GM23248 (cell line): Measurements from ENCODE around the gene TSPAN4. TPM values are rescaled to one million over a fixed set of nuclear protein-coding genes. Genes with fewer than 3 reads are reported as not detected.

Experiments used
- DNase-seq: peaks from one replicate; pipeline ENCODE4 v3.0.0-alpha.2; 2015
- H2AFZ ChIP-seq: fragments of 200-600 bp; sonication (generic); 2 replicates; pipeline ENCODE4 v1.6.1; 2016; ENCODE audit warnings: antibody characterized with exemption
- H3F3A ChIP-seq: fragments of 200-600 bp; sonication (generic); 2 replicates; pipeline ENCODE4 v1.6.1; 2016; ENCODE audit warnings: mild to moderate bottlenecking, antibody characterized with exemption, mixed run types; ENCODE audit not compliant: insufficient read depth
- H3K27ac ChIP-seq: fragments of 200-600 bp; sonication (generic); 2 replicates; pipeline ENCODE4 v1.5.1; 2016; ENCODE audit warnings: mild to moderate bottlenecking
- H3K27me3 ChIP-seq: fragments of 200-600 bp; sonication (generic); replicated peaks from 2 replicates; pipeline ENCODE4 v1.6.1; 2016; ENCODE audit warnings: mild to moderate bottlenecking; ENCODE audit not compliant: insufficient read depth
- H3K36me3 ChIP-seq: fragments of 200-600 bp; sonication (generic); 2 replicates; pipeline ENCODE4 v1.6.1; 2016; ENCODE audit warnings: low read depth, mild to moderate bottlenecking
- H3K4me1 ChIP-seq: fragments of 200-600 bp; sonication (generic); 2 replicates; pipeline ENCODE4 v1.6.1; 2016; ENCODE audit warnings: mild to moderate bottlenecking; ENCODE audit not compliant: insufficient read depth
- H3K4me2 ChIP-seq: fragments of 200-600 bp; sonication (generic); one replicate; pipeline ENCODE4 v1.6.1; 2016; ENCODE audit warnings: mild to moderate bottlenecking; ENCODE audit not compliant: unreplicated experiment
- H3K4me3 ChIP-seq: fragments of 200-600 bp; sonication (generic); 2 replicates; pipeline ENCODE4 v1.5.1; 2016; ENCODE audit warnings: mild to moderate bottlenecking
- H3K79me2 ChIP-seq: fragments of 200-600 bp; sonication (generic); 2 replicates; pipeline ENCODE4 v1.6.1; 2016; ENCODE audit warnings: mild to moderate bottlenecking; ENCODE audit not compliant: insufficient read depth
- H3K9ac ChIP-seq: fragments of 200-600 bp; sonication (generic); 2 replicates; pipeline ENCODE4 v1.6.1; 2016; ENCODE audit warnings: mild to moderate bottlenecking
- H3K9me2 ChIP-seq: fragments of 200-600 bp; sonication (generic); 2 replicates; pipeline ENCODE4 v1.6.1; 2016; ENCODE audit warnings: mixed run types, mild to moderate bottlenecking, moderate library complexity; ENCODE audit not compliant: insufficient read depth
- H3K9me3 ChIP-seq: fragments of 200-600 bp; sonication (generic); one replicate; pipeline ENCODE4 v1.6.1; 2017; ENCODE audit warnings: low read depth
- H4K20me1 ChIP-seq: fragments of 200-600 bp; sonication (generic); 2 replicates; pipeline ENCODE4 v1.6.0; 2016; ENCODE audit not compliant: insufficient read depth
- EZH2 ChIP-seq: fragments of 200-600 bp; sonication (generic); IDR thresholded peaks from 2 replicates; pipeline ENCODE4 v1.6.1; 2018; ENCODE audit warnings: antibody characterized with exemption, mild to moderate bottlenecking; ENCODE audit not compliant: insufficient read depth, poor library complexity, severe bottlenecking
- EZH2phosphoT487 ChIP-seq: fragments of 200-600 bp; sonication (generic); IDR thresholded peaks from 2 replicates; pipeline ENCODE4 v1.6.1; 2018; ENCODE audit warnings: antibody characterized with exemption, moderate library complexity, mild to moderate bottlenecking, low read depth; ENCODE audit not compliant: insufficient read depth
- WGBS, 2 experiments: methylation state at CpG; one replicate each; pipeline ENCODE4 v1.1.6; 2015 to 2017; ENCODE audit warnings: low lambda C conversion rate in 2 of 2, low coverage in 1 of 2; ENCODE audit errors: missing lambda C conversion rate in 2 of 2; 5-methylcytosine and 5-hydroxymethylcytosine counted together
- in situ Hi-C: fragments of 300-500 bp; cut with MboI; formaldehyde crosslinking; loops from 2 replicates; pipeline ENCODE4 v1.15.0; 2020
- polyA plus RNA-seq: library from polyadenylated mRNA; unstranded; fragments of >200 nt; fragmentation: Nextera tagmentation; extraction: Ambion mirVana; gene quantifications from 2 replicates; pipeline ENCODE4 v1.2.1, GENCODE V29; 2016
- total RNA-seq: library from RNA; depleted of rRNA; stranded (reverse); fragments of >200 nt; shearing (Covaris generic); gene quantifications from 2 replicates; pipeline ENCODE4 v1.2.3, GENCODE V29; 2014

The TSPAN4 gene
- total and polyA plus RNA-seq, 2 experiments from 2014 or later: 343 to 393 TPM

DNA sequence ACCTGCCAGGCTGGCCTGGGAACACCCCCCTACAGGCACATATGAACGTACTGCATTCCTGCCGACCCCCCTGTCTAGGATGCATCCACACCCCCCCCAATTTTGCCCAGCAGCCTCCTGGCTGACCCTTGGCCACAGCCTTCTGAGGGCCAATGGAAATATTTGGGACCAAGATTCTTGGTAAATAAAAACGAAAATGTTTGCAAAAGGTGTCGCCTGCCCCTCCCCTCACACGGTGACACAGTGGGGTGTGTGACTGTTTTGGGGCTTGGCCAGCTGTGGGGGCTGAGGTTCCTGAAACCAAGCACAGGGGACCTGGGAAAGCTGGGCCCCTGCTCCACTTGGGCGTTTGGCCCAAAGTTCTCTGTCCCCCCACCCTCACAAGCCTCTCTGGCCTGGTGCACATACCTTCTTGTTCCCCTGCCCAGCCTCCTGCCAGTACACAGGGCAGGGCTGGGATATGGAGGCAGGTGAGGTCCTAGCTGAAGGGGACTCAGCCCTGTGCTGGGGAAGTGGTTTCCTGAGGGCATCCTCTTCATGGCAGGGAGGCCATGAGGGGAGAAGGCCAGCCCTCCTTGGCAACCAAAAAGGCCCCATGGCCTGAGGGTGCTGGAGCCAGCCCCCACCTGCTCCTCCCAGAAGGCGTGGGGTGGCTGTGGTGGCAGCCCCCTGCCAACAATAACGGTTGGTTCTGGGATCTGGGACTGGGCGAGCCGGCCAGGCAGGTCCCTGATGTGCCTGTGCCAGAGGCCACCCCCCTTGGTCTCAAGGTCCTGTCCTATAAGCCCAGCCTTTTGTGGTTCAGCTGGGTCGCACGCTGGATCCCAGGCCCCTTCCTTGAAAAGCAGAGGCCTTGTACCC is 17.1 kb upstream of the TSPAN4 start:
- H3K9me3 ChIP-seq: no peaks in the 10 kb centered on the region
- no peak overlapping the region for H3K4me3 ChIP-seq
- no peak overlapping the region for H2AFZ ChIP-seq
- peaks cover 13% of the 10 kb centered on the region for H3K4me1 ChIP-seq
- in situ Hi-C loops: no loop called here
- 86% methylated on average over 12 of the region's 12 CpGs for WGBS, 2 experiments
- H3K36me3 ChIP-seq: peaks cover 3% of the 10 kb centered on the region; the same call in 1 of the 2 replicates
- TF ChIP-seq EZH2 (no peak), EZH2phosphoT487 (no peak)
- H3K4me2 ChIP-seq: no peak overlapping the region
- H3K9ac ChIP-seq: no peak overlapping the region
- no peak overlapping the region for H3K27ac ChIP-seq
- no peak for DNase-seq
- peaks cover 27% of the 10 kb centered on the region for H3K79me2 ChIP-seq
- no peaks in the 10 kb centered on the region for H3F3A ChIP-seq
- H4K20me1 ChIP-seq: no peaks in the 10 kb centered on the region
- peaks cover 7% of the 10 kb centered on the region; the same call in 1 of the 2 replicates for H3K27me3 ChIP-seq
- no peaks in the 10 kb centered on the region for H3K9me2 ChIP-seq

DNA sequence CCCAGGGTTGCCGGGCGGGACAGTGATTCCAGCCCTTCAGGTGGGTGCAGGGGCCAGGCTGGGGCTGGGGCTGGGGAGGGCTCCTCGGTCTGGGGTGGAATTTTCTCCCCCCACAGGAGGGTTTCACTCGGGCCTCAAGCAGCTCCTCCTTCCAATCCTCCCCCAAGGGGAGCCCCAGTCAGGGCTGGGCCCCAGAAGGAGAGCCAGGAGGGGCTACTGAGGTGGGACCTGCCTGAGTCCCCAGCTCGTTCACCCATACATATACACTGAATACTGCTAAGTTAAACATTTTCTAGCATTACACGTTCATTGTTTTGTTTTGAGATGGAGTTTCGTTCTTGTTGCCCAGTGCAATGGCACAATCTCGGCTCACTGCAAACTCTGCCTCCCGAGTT is 16.4 kb upstream of the TSPAN4 start:
- peaks cover 22% of the 10 kb centered on the region for H3K79me2 ChIP-seq
- no peaks in the 10 kb centered on the region for H3K9me3 ChIP-seq
- in situ Hi-C loops: no loop called here
- no peak overlapping the region for H2AFZ ChIP-seq
- no peaks in the 10 kb centered on the region for H3K9me2 ChIP-seq
- peaks cover 3% of the 10 kb centered on the region; the same call in 1 of the 2 replicates for H3K36me3 ChIP-seq
- no peaks in the 10 kb centered on the region for H4K20me1 ChIP-seq
- no peaks in the 10 kb centered on the region for H3F3A ChIP-seq
- no peak overlapping the region for H3K27ac ChIP-seq
- no peak overlapping the region for H3K4me2 ChIP-seq
- H3K4me1 ChIP-seq: peaks cover 7% of the 10 kb centered on the region
- no peak overlapping the region for H3K9ac ChIP-seq
- WGBS, 2 experiments: 73 to 77% methylated on average over 8 to 9 of the region's 9 CpGs
- DNase-seq: no peak
- TF ChIP-seq EZH2phosphoT487 (no peak), EZH2 (no peak)
- H3K27me3 ChIP-seq: peaks cover 7% of the 10 kb centered on the region; the same call in 1 of the 2 replicates
- H3K4me3 ChIP-seq: no peak overlapping the region

DNA sequence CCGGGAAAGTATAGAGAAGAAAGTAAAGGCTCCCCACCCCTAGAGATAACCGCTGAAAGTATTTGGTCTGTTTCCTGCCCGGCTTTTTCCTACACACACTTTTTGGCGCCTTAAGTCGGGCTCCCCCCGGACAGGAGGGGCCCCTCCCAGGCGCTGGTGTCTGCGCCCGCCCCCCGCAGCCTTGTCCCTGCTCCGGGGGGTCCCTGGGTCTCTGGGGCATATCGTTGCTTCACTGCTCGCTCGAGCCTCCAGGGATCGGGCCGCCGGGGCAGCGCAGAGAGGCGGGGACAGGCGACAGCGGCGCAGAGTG is 15.9 kb upstream of the TSPAN4 start:
- in situ Hi-C loops: no loop called here

DNA sequence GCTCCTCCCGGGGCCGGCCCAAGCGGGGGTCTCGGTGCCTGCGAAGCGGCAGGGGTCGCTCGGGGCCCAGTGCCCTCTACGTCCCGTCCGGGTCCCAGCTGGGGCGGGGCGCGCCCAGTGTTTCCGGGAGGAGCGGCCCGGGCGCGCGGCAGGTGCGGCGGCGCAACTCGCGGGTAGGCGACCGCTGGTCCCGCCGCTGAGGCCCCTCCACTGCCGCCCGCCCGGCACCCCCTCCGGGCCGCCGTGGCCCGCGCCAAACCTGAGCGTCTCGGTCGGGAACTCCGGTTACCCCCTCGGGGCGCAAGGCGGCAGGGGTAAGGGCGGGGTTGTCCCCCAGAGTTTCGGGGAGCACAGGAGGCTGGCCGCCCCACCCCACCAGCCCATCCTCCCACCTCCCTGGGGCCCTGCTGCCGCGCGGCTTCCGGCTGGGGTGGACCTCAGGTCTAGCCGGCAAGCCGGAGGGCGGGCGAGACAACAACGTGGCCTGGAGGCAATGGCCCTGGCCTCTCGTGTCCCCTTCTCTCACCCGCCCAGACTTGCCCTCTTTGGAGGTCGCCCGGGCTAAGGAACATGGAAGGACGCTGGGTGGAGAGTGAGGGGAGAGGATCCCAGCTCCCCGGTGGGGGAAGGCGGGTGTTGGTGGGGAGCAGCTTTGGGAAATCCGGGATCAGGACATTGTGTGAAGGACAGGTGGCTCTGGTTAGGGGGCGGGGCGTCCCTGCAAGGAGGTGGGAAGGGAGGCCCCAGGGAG is 15.3 kb upstream of the TSPAN4 start:
- DNase-seq: no peak
- H4K20me1 ChIP-seq: no peaks in the 10 kb centered on the region
- H3K4me1 ChIP-seq: peaks cover 8% of the 10 kb centered on the region; the same call in 1 of the 2 replicates
- peaks cover 3% of the 10 kb centered on the region; the same call in 1 of the 2 replicates for H3K36me3 ChIP-seq
- H3K27me3 ChIP-seq: peaks cover 7% of the 10 kb centered on the region; the same call in 1 of the 2 replicates
- H3K4me3 ChIP-seq: peak overlapping the region; percentile 45; the same call in 1 of the 2 replicates
- in situ Hi-C loops: no loop called here
- H3F3A ChIP-seq: no peaks in the 10 kb centered on the region
- no peaks in the 10 kb centered on the region for H3K9me3 ChIP-seq
- peak overlapping the region; percentile 40 for H3K4me2 ChIP-seq
- no peak overlapping the region for H2AFZ ChIP-seq
- H3K9me2 ChIP-seq: no peaks in the 10 kb centered on the region
- no peak for TF ChIP-seq EZH2phosphoT487
- TF ChIP-seq EZH2: no peak
- 16 to 18% methylated on average over 32 to 50 of the region's 66 CpGs for WGBS, 2 experiments
- H3K79me2 ChIP-seq: peaks cover 11% of the 10 kb centered on the region
- no peak overlapping the region for H3K9ac ChIP-seq
- no peak overlapping the region for H3K27ac ChIP-seq

More for the DNA sequence above, 15.9 kb upstream of the TSPAN4 start:
- no peaks in the 10 kb centered on the region for H3K9me3 ChIP-seq
- no peaks in the 10 kb centered on the region for H3K9me2 ChIP-seq
- H3K36me3 ChIP-seq: peaks cover 3% of the 10 kb centered on the region; the same call in 1 of the 2 replicates
- no peak for DNase-seq
- TF ChIP-seq EZH2phosphoT487: no peak
- TF ChIP-seq EZH2: no peak
- no peak overlapping the region for H3K27ac ChIP-seq
- H3K9ac ChIP-seq: no peak overlapping the region
- 12% methylated on average over 12 to 22 of the region's 22 CpGs for WGBS, 2 experiments
- H3K27me3 ChIP-seq: peaks cover 7% of the 10 kb centered on the region; the same call in 1 of the 2 replicates
- H3K4me3 ChIP-seq: peak overlapping the region; percentile 45; the same call in 1 of the 2 replicates
- no peaks in the 10 kb centered on the region for H3F3A ChIP-seq
- H3K79me2 ChIP-seq: peaks cover 16% of the 10 kb centered on the region
- no peak overlapping the region for H2AFZ ChIP-seq
- peaks cover 4% of the 10 kb centered on the region for H3K4me1 ChIP-seq
- H3K4me2 ChIP-seq: peak overlapping the region; percentile 40
- H4K20me1 ChIP-seq: no peaks in the 10 kb centered on the region
